RWPE2 (cell line): ENCODE data around the gene KCTD19.
A peak's percentile ranks its signal among the peaks of the same experiment; 100 is the strongest.

Source experiments
- ATAC-seq: fragments of 200-7000 bp; cut with Tn5 transposase; 3 replicates; pipeline ENCODE4 v1.9.1; 2021; ENCODE audit warnings: low read depth
- DNase-seq: peaks from one replicate; pipeline ENCODE4 v3.0.0-alpha.2; 2020; ENCODE audit warnings: low spot score
- H3K27ac ChIP-seq: fragments of 450-650 bp; 2 replicates; pipeline ENCODE4 v1.5.1; 2017; ENCODE audit warnings: mild to moderate bottlenecking; ENCODE audit not compliant: poor library complexity, severe bottlenecking
- H3K27me3 ChIP-seq: fragments of 250-450 bp; sonication (Bioruptor Pico); 2 replicates; pipeline ENCODE4 v1.5.1; 2021; ENCODE audit warnings: mild to moderate bottlenecking, moderate library complexity; ENCODE audit not compliant: insufficient read depth, poor library complexity, severe bottlenecking
- H3K36me3 ChIP-seq: fragments of 250-450 bp; sonication (Bioruptor Pico); 2 replicates; pipeline ENCODE4 v1.5.1; 2020; ENCODE audit warnings: low read depth, mild to moderate bottlenecking, moderate library complexity
- H3K4me1 ChIP-seq: fragments of 250-450 bp; sonication (Bioruptor Pico); 2 replicates; pipeline ENCODE4 v1.5.1; 2021; ENCODE audit warnings: mild to moderate bottlenecking, moderate library complexity; ENCODE audit not compliant: insufficient read depth, poor library complexity, severe bottlenecking
- H3K4me3 ChIP-seq: fragments of 250-450 bp; sonication (Bioruptor Pico); 2 replicates; pipeline ENCODE4 v1.5.1; 2021; ENCODE audit warnings: mild to moderate bottlenecking, moderate library complexity; ENCODE audit not compliant: severe bottlenecking
- H3K9me3 ChIP-seq: fragments of 250-450 bp; sonication (Bioruptor Pico); 2 replicates; pipeline ENCODE4 v1.5.1; 2021; ENCODE audit warnings: mild to moderate bottlenecking, moderate library complexity; ENCODE audit not compliant: severe bottlenecking
- TF ChIP-seq, protein P1 (sequence below): fragments of 450-650 bp; IDR thresholded peaks from one replicate; pipeline ENCODE4 v1.5.1; 2017; ENCODE audit warnings: mild to moderate bottlenecking, moderate library complexity; ENCODE audit not compliant: poor library complexity, severe bottlenecking

The KCTD19 gene

DNA sequence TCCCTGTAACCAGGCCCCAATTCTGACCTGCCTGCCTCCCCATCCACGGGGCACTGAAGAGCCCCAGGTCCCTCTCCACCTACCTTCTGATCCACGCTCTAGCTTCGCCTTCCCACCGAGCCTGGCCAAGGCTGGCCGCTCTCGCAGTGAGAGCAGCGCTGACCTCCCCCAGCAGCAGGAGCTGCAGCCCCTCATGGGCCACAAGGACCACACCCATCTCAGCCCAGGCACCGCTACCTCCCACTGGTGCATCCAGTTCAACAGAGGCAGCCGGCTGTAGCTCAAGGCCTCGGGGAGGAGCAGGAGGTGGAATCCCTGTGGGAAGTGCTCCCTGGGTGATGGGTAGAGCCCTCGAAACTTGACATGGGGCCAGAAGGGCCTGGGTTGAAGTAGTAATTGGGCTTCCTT is 55.6 kb downstream of the KCTD19 start:
- Histone ChIP-seq H3K4me3 (no peak overlapping the region), H3K36me3 (peaks cover 13% of the 10 kb centered on the region), H3K27ac (no peak overlapping the region), H3K4me1 (peaks cover 2% of the 10 kb centered on the region), H3K27me3 (no peaks in the 10 kb centered on the region), H3K9me3 (no peaks in the 10 kb centered on the region)
- DNase-seq (peak; percentile 62), ATAC-seq (no peak; the same call in 1 of the 3 replicates)
- TF ChIP-seq, protein P1, sequence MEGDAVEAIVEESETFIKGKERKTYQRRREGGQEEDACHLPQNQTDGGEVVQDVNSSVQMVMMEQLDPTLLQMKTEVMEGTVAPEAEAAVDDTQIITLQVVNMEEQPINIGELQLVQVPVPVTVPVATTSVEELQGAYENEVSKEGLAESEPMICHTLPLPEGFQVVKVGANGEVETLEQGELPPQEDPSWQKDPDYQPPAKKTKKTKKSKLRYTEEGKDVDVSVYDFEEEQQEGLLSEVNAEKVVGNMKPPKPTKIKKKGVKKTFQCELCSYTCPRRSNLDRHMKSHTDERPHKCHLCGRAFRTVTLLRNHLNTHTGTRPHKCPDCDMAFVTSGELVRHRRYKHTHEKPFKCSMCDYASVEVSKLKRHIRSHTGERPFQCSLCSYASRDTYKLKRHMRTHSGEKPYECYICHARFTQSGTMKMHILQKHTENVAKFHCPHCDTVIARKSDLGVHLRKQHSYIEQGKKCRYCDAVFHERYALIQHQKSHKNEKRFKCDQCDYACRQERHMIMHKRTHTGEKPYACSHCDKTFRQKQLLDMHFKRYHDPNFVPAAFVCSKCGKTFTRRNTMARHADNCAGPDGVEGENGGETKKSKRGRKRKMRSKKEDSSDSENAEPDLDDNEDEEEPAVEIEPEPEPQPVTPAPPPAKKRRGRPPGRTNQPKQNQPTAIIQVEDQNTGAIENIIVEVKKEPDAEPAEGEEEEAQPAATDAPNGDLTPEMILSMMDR = no peak

DNA sequence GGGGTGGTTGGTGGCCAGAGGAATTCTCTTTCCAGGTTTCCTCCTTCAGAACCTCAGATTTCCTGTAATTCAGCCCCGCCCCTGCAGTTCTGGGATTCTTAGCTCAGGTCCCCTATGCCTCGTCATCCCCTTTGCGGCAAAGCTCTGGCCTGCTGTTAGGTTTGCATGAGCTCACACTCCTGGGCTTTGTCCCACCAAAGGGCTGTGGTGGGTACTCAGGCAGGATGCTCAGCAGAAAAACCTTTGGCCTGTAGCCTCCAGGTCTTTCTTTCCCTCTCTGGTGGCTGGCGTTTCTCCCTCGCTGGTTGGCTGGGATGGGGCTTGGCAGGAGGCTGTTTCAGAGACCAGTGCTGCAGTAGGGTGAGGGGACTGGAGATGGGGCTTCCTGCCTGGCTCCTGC is 56.8 kb downstream of the KCTD19 start:
- peak; percentile 44 for DNase-seq
- peak; percentile 19; the same call in 1 of the 3 replicates for ATAC-seq
- Histone ChIP-seq H3K36me3 (peaks cover 4% of the 10 kb centered on the region), H3K27ac (no peak overlapping the region), H3K9me3 (no peaks in the 10 kb centered on the region), H3K4me1 (peaks cover 2% of the 10 kb centered on the region), H3K27me3 (no peaks in the 10 kb centered on the region), H3K4me3 (no peak overlapping the region)
- TF ChIP-seq, protein P1 = no peak

DNA sequence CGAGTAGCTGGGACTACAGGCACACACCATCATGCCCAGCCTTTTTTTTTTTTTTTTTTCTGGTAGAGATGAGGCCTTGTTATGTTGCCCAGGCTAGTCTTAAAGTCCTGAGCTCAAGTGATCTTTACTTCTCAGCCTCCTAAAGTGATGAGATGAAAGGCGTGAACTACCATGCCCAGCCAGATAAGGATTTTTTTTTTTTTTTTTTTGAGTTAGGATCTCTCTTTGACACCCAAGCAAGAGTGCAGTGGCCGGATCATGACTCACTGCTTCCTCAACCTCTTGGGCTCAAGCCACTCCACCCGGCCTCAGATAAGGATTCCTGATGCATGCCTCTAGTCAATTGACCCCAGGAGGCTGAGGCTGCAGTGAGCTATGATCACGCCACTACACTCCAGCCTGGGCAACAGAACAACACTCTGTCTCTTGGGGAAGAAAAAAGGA is 58.4 kb downstream of the KCTD19 start:
- TF ChIP-seq, protein P1 = no peak
- Histone ChIP-seq H3K27ac (no peak overlapping the region), H3K4me3 (no peak overlapping the region), H3K36me3 (no peaks in the 10 kb centered on the region), H3K27me3 (no peaks in the 10 kb centered on the region), H3K4me1 (peaks cover 2% of the 10 kb centered on the region), H3K9me3 (no peaks in the 10 kb centered on the region)
- peak; percentile 54 for ATAC-seq
- peak; percentile 64 for DNase-seq

DNA sequence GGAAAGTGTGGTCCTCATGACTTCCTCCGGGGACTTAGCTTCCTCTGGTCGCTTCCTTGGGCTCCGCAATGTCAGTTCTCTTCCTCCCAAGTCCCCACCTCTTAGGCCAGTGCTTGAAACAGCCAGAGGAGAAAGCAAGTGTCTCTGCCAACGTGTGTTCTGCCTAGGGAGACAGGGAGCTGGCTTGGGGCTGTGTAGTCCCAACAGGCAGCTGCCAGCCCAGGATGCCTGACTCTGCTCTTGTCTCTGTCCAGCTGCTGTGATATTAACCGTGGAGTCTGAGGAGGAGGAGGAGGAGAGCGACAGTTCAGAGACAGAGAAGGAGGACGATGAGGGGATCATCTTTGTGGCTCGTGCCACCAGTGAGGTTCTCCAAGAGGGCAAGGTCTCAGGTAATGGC is 60.7 kb downstream of the KCTD19 start:
- no peaks in the 10 kb centered on the region for H3K36me3 ChIP-seq
- no peak overlapping the region for H3K4me3 ChIP-seq
- H3K9me3 ChIP-seq = no peaks in the 10 kb centered on the region
- DNase-seq (peak; percentile 33), ATAC-seq (no peak; the same call in 2 of the 3 replicates)
- H3K4me1 ChIP-seq = peaks cover 2% of the 10 kb centered on the region
- H3K27me3 ChIP-seq = no peaks in the 10 kb centered on the region
- TF ChIP-seq, protein P1 = no peak
- H3K27ac ChIP-seq = no peak overlapping the region

DNA sequence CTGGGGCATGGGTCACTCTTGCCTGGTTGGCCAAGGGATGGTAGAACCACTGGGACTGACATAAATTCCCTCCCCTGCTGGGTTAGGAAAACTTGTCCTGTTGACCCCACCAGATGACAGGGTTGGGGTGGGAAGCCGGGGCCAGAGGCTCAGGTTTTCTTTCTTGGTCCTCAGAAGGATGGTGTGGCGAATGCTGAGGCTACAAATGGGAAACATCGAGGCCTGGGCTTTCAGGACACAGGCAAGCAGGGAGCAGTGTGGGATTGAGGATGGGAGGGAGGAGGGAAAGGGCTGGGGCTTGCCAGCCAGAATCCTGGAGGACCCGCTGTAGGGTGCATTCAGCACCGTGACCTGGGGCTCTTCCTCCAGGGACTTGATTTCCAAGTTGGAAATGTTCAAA is 61.7 kb downstream of the KCTD19 start:
- TF ChIP-seq, protein P1 = no peak
- ATAC-seq (no peak), DNase-seq (peak; percentile 13)
- Histone ChIP-seq H3K27me3 (no peaks in the 10 kb centered on the region), H3K4me3 (no peak overlapping the region), H3K36me3 (no peaks in the 10 kb centered on the region), H3K9me3 (no peaks in the 10 kb centered on the region), H3K4me1 (peaks cover 2% of the 10 kb centered on the region), H3K27ac (no peak overlapping the region)
